AG04450 (cell line): ENCODE data around the gene TCOF1. TPM values are rescaled to one million over a fixed set of nuclear protein-coding genes. Genes with fewer than 3 reads are reported as not detected.

Experiments used
- CTCF ChIA-PET: fragments of 300-600, 350-600 bp; formaldehyde crosslinking; extraction: SDS; loops from one replicate; lab custom pipeline; 2022; ENCODE audit warnings: antibody characterized with exemption, inconsistent platforms; lab: Charles Lee
- POLR2A ChIA-PET: fragments of 350-600 bp; formaldehyde crosslinking; extraction: SDS; loops from one replicate; lab custom pipeline; 2021; ENCODE audit warnings: antibody characterized with exemption, inconsistent platforms; lab: Yijun Ruan, JAX
- DNase-seq: peaks from one replicate; pipeline ENCODE4 v3.0.0-alpha.2; 2011; ENCODE audit warnings: low read depth, low spot score
- H3K27ac ChIP-seq: one replicate; pipeline ENCODE4 v1.5.1; 2012; ENCODE audit warnings: low read depth, low read length, control low read depth
- H3K27me3 ChIP-seq: one replicate; pipeline ENCODE4 v1.6.0; 2012; ENCODE audit warnings: low read length; ENCODE audit not compliant: control insufficient read depth, insufficient read depth
- H3K4me3 ChIP-seq: 2 replicates; pipeline ENCODE4 v1.5.1; 2011; ENCODE audit warnings: mild to moderate bottlenecking, low read depth, low read length, control low read depth
- H3K9me3 ChIP-seq: 2 replicates; pipeline ENCODE4 v1.5.1; 2012; ENCODE audit warnings: low read length; ENCODE audit not compliant: control insufficient read depth, insufficient read depth
- polyA plus RNA-seq: library from polyadenylated mRNA; depleted of rRNA; stranded (reverse); fragments of >200 nt; gene quantifications from 2 replicates; pipeline ENCODE4 v1.2.3, GENCODE V29; 2011
- TF ChIP-seq, protein P1 (sequence below): IDR thresholded peaks from 2 replicates; pipeline ENCODE4 v1.5.1; 2011; ENCODE audit warnings: low read depth, low read length, control low read depth, inconsistent platforms

Gene TCOF1
- polyA plus RNA-seq, 1 experiment, result 6.5 TPM

- TF ChIP-seq, protein P1, sequence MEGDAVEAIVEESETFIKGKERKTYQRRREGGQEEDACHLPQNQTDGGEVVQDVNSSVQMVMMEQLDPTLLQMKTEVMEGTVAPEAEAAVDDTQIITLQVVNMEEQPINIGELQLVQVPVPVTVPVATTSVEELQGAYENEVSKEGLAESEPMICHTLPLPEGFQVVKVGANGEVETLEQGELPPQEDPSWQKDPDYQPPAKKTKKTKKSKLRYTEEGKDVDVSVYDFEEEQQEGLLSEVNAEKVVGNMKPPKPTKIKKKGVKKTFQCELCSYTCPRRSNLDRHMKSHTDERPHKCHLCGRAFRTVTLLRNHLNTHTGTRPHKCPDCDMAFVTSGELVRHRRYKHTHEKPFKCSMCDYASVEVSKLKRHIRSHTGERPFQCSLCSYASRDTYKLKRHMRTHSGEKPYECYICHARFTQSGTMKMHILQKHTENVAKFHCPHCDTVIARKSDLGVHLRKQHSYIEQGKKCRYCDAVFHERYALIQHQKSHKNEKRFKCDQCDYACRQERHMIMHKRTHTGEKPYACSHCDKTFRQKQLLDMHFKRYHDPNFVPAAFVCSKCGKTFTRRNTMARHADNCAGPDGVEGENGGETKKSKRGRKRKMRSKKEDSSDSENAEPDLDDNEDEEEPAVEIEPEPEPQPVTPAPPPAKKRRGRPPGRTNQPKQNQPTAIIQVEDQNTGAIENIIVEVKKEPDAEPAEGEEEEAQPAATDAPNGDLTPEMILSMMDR, result no peak
- no peak for DNase-seq
- CTCF ChIA-PET, result no interaction called here
- POLR2A ChIA-PET, result no interaction called here
- Histone ChIP-seq H3K27ac (no peak overlapping the region), H3K27me3 (no peaks in the 10 kb centered on the region), H3K4me3 (no peak overlapping the region), H3K9me3 (no peaks in the 10 kb centered on the region)
Measured at GRCh38 chr5:150408231-150408943, 50.9 kb downstream of the TCOF1 start.

GRCh38 chr5:150409638-150410523 is 52.4 kb downstream of the TCOF1 start:
- Histone ChIP-seq H3K27me3 (no peaks in the 10 kb centered on the region), H3K27ac (no peak overlapping the region), H3K9me3 (no peaks in the 10 kb centered on the region), H3K4me3 (no peak overlapping the region)
- ChIA-PET CTCF (interaction anchor here (0.6 to 0.7 kb wide), 3 partner anchors 11 to 535 kb away, joined by 3 to 4 read pairs (median 4); no protein-coding TSS in a partner anchor), POLR2A (interaction anchor here (0.8 to 1.0 kb wide), 2 partner anchors 10 to 39 kb away, joined by 3 read pairs; no protein-coding TSS in a partner anchor)
- DNase-seq, result peak; percentile 55
- TF ChIP-seq, protein P1, result no peak

DNA sequence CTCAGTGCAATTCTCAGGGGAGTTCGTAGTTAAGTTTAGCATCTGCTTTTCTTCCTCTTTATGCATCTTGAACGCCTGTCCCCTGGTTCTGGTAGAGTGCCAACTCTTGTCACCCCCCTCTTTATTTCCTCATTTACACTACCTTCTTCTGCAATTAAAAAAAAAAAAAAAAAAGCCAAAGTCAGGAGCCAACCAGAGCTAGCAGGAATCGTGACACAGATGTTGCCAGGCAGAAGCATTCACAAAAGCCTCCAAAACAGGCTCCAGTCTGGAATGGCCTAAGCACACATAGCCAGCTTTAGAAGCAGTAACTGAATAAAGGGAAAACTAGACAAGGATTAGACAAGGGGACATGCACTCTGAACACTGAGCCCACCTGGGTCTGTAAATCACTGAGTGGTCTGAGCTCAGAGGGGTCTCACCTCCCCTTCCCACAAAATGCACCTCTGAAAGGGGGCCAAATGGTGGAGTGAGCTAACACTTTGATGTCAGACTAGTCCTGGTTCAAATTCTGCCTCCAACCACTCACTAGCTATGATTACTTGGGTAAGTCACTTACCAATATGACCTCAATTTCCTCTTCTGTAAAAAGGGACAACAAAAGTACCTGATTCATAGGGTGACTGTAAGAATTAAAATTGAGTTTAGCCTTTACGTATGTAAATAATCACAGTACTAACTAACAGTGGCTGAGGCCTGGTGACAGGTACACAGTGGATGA is 53.2 kb downstream of the TCOF1 start:
- Histone ChIP-seq H3K27ac (no peak overlapping the region), H3K4me3 (no peak overlapping the region), H3K27me3 (no peaks in the 10 kb centered on the region), H3K9me3 (no peaks in the 10 kb centered on the region)
- CTCF ChIA-PET, result interaction anchor here (0.6 to 1.3 kb wide), 3 partner anchors 24 to 52 kb away, joined by 4 read pairs; no protein-coding TSS in a partner anchor
- TF ChIP-seq, protein P1, result no peak
- POLR2A ChIA-PET, result interaction anchor here (0.6 to 1.0 kb wide), 4 partner anchors 10 to 183 kb away, joined by 3 to 8 read pairs (median 3); no protein-coding TSS in a partner anchor
- peak; percentile 42 for DNase-seq

GRCh38 chr5:150411245-150411979 is 53.9 kb downstream of the TCOF1 start:
- CTCF ChIA-PET, result interaction anchor here (1.3 kb wide), 1 partner anchor 25 kb away, joined by 4 read pairs; no protein-coding TSS in a partner anchor
- no peak overlapping the region for H3K4me3 ChIP-seq
- DNase-seq, result no peak
- no peaks in the 10 kb centered on the region for H3K9me3 ChIP-seq
- POLR2A ChIA-PET, result interaction anchor here (1.0 kb wide), 1 partner anchor 38 kb away, joined by 3 read pairs; no protein-coding TSS in a partner anchor
- no peaks in the 10 kb centered on the region for H3K27me3 ChIP-seq
- TF ChIP-seq, protein P1, result no peak
- no peak overlapping the region for H3K27ac ChIP-seq
